ENCODE results near the gene PPP1R3F.
"Not testable (repeated sequence)": the region's sequence is repeated elsewhere in the genome, so short reads cannot be mapped to it uniquely, and the experiment has no call there.

DNA sequence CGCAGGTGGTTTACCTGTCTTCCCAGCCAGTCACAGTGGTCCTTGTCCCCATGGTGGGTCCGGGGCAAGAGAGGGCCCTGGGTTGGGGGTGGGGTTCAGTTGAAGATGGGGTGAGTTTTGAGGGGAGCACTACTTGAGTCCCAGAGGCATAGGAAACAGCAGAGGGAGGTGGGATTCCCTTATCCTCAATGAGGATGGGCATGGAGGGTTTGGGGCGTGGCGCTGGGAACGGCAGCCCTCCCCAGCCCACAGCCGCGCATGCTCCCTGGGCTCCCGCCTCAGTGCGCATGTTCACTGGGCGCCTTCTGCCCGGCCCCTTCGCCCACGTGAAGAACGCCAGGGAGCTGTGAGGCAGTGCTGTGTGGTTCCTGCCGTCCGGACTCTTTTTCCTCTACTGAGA is 61.7 kb downstream of the PPP1R3F start, which contains the start of gene GAGE13:
- not testable (repeated sequence) for TF ChIP-seq EZH2 (IDR thresholded peaks at IDR 0.05); POLR2AphosphoS5 (IDR thresholded peaks at IDR 0.05; ENCODE audit: borderline replicate concordance, low read depth, low read length)

Measured in SK-N-MC (cell line).